ENCODE measurements around the gene C2orf49. TPM values are rescaled to one million over a fixed set of nuclear protein-coding genes. Genes with fewer than 3 reads are reported as not detected.

Gene C2orf49
- total RNA-seq, 2 experiments from 2014 or later = 23.9 to 25.0 TPM

- POLR2A ChIA-PET = no interaction called here
- peaks cover 39% of the 10 kb centered on the region for H3K27me3 Mint-ChIP-seq
Measured at GRCh38 chr2:105398336-105399206, 61.2 kb downstream of the C2orf49 start, which contains the start of gene FHL2. Gene FHL2, minus strand, starts transcription at chr2:105399051. Its CDS starts 12,535 bp downstream, at chr2:105386516.

More at GRCh38 chr2:105398336-105399206, 61.2 kb downstream of the C2orf49 start, which contains the start of gene FHL2:
- peak; percentile 98 for ATAC-seq (ENCODE audit: low read depth)
- peak; percentile 79 for DNase-seq
- peaks cover 2% of the 10 kb centered on the region for H3K4me1 Mint-ChIP-seq
- peak within 1 kb of the TSS; percentile 19 for H3K27ac Mint-ChIP-seq
- H3K4me3 Mint-ChIP-seq = peak within 1 kb of the TSS; percentile 77
- no peaks in the 10 kb centered on the region for H3K9me3 Mint-ChIP-seq
- H3K36me3 Mint-ChIP-seq = no peaks in the 10 kb centered on the region

Other genes with a start within 250 kb of the C2orf49 start
- gene GPR45, start 95.8 kb upstream of the C2orf49 start, total RNA-seq = not detected
- gene TGFBRAP1, start 7.8 kb upstream of the C2orf49 start, total RNA-seq = 10 to 100 TPM; 17.8 to 19.3 TPM
- 1 to 10 TPM in 1 of 2 experiments, under 1 TPM in 1; 0.80 to 1.1 TPM for gene FHL2, start 61.5 kb downstream of the C2orf49 start, total RNA-seq